Measurements from ENCODE around the gene AAMP.

Gene AAMP

DNA sequence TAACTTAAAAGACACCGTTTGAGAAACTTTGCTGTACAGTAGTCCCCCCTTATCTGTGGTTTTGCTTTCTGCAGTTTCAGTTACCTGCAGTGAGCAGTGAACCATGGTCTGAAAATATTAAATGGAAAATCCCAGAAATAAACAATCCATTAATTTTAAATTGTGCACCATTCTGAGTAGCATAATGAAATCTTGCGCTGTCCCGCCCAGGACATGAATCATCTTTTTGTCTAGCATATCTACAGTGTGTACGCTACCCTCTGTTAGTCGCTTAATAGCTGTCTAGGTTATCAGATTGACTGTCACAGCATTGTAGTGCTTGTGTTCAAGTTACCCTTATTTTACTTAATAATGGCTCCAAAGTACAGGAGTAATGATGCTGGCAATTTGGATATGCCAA is 46.9 kb downstream of the AAMP start:
- DNase-seq (ENCODE audit: low spot score): no peak

DNA sequence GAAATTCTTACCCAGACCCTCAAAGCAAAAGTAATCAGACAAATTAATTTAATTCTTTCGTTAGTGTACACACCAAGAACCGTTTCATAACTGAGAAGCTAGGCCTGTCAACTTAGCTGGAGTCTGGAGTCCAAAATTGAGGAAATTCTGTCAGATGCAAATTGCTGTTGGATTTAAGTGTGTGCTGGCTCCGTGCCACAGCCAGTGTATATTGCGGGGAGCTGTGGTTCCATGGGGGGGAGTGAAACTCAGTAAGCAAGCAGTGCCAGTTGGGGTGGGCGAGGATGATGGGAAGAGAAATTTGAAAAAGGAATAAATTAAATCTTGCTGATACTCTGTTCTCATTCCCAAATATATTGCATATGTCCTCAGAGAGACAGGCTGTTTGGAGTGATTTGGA is 48.9 kb downstream of the AAMP start:
- DNase-seq (ENCODE audit: low spot score): no peak

DNA sequence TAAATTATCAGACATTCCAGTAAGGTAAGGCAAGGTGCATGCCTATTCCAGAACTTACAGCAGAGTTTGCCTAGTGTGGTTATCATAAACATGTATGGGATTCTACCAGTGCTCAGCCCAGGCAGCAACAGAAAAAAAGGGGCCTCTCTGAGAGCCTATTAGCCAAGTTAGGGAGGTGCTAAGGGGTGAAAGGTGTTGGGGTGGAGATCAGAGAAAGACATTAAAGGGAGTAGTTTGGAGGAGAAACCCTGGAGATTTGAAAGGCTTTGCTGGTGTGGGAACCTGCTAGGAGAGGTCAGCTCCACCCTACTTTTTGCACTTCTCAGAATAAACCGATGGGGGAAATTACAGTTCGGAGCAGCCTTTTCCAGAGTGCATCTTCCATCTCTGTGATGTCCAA is 50.0 kb downstream of the AAMP start:
- no peak for DNase-seq (ENCODE audit: low spot score)

DNA sequence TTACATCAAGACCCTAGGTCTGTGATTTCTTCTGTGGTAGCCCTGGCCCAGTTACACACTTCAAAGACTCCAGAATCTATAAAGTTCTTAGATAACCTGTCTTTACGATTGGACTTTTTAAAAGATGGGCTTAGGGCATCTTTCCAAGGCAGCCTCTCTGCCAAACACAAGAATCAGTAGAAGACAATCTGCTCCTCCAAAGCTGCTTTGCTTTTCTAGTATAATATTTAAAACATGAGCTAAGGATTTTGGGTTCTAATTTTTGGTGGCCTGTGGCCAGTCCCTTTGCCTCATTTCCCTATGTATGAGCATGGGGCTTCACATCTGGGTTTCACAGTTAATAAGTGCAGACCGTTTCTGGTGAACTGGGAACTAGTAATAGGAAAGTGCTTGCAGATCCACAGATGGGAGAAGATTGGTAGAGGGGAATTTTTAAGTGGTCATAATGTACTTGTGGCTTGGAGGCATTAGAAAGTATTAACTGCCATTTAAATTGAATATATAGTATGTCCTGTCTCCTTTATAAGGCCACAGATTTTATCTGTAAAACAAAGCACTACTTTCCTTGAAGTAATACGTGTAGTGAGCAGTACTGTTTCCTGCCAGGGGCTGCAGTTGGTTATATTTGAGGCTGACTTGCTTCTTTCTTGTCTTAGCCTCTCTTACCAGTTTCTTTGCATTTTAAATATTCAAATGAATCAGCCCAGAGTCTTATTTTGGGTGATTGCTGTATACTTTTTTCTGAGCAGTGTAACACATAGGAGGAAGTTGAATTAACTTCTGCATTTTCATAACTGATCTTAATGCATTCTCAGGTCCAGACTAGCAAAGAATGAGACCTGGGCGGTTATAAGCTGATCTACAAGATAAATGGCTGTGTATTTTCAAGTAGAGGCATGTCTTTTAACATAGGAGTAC is 51.4 kb downstream of the AAMP start:
- no peak for DNase-seq (ENCODE audit: low spot score)

DNA sequence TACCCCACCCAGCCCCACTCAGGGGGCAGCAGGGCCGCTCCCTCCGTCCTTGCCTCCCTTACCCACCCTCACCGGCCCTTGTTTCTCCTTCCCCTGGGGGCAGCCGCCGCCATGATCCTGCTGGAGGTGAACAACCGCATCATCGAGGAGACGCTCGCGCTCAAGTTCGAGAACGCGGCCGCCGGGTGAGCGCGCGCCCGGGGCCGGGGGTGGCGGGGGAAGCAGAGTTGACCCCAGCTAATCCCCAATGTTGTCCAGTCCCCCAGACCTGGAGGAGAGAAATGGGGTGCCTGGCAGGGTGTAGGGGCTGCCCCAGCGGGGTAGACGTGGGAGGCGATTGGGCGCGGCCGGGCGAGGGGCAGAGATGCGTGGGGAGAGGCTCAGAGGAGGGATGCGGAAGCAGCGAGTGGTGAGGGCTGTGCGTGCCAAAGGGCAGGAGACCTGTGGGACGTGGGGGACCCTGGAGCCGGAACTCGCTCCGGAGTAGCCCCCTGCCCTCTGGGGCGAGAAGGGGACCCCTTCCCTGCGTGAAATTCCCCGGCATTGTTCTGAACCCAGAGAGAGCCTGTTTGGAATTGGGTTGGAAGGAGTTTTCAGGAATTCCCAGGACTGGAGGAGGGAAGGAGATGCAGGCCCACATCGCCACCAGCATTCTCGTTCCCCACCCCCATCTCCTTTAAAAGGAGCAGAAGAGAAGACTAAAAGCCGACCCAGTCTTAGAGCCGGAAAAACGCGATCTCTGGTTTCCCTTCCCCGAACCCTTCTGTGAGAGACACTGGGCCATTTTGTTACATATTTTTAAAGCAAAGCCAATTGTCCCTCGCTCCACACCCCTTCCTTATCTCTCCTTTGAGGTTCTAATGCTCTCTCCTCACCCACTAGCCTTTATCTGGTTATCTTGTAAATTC is 52.3 kb downstream of the AAMP start:
- peak; percentile 22 for DNase-seq (ENCODE audit: low spot score)

DNA sequence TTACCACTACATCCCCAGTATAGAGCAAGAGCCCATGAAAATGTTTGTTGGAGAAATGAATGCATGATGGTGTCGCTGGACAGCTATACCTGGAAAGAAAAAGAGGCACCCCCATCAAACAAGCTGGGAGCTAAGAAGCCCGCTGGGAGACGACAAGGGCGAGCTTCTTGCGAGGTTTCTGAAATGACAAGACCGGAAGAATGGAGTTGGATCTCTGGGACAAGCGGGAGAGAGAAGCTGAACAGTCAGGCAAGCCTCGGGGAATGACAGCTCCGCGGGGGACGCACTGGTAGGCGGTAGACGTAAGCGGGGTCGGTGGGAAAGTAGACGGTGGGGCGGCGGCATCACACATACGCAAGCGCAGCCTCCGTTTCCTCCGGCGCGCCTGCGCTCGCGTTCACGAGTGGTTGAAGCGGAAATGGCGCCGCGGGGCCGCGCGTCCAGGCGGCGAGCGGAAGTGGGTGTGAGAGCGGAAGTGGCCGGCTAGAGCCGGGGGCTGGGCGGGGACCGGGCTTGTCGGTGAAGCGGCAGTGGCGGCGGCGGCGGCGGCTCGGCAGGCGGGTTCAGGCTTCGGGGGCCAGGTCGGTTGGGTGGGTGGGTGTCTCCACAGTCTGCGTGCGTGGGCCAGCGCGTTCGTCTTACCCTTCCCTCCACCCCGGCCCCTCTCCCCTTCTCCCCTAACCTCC is 53.1 kb downstream of the AAMP start, which contains the start of gene ARPC2:
TSS of gene ARPC2 (plus strand) at position 516 of the 686 bp plus-strand sequence. CDS start 282 bp downstream, outside the sequence.
- peak; percentile 91 for DNase-seq (ENCODE audit: low spot score)

DNA sequence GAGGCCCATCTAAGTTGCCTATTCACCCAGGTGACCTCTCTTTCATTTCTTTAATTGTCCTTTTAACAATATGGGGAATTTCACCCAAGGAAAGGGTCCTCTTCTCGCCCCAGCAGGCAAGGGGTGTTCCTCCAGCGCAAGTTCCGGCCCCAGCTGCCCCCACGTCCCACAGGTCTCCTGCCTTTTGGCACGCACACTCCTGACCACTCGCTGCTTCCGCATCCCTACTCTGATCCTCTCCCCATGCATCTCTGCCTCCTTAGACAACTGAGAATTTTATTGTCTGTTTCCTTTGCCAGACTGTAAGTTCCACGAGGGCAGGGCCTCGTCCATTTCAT is 53.6 kb downstream of the AAMP start:
- DNase-seq (ENCODE audit: low spot score): no peak
